Endothelial cell of umbilical vein (primary cell): ENCODE measurements around the gene MAML2. TPM values are rescaled to one million over a fixed set of nuclear protein-coding genes. Genes with fewer than 3 reads are reported as not detected.

ENCODE experiments used
- BruUV-seq: library from RNA; stranded (reverse); fragments of 400-500 nt; replicated peaks from 2 replicates; lab custom pipeline; 2021; lab: Mats Ljungman, UMichigan
- CTCF ChIA-PET: fragments of 300-600, 350-600 bp; sonication (Branson Sonifier 250); formaldehyde crosslinking; loops from one replicate; lab custom pipeline; 2021; ENCODE audit warnings: antibody characterized with exemption, inconsistent platforms; lab: Charles Lee
- POLR2A ChIA-PET: fragments of 300-600, 350-600 bp; sonication (Branson Sonifier 250); formaldehyde crosslinking; loops from one replicate; lab custom pipeline; 2021; ENCODE audit warnings: antibody characterized with exemption, inconsistent platforms; lab: Charles Lee
- DNase-seq: peaks from one replicate; pipeline ENCODE4 v3.0.0-alpha.2; 2011; ENCODE audit warnings: low read depth, low spot score
- FAIRE-seq: peaks from 2 replicates; lab custom pipeline; 2011; peaks lifted over from hg19 to GRCh38; lab: Jason Lieb, UNC
- H2AFZ ChIP-seq: 2 replicates; pipeline ENCODE4 v1.6.0; 2012; ENCODE audit warnings: low read depth, low read length, control low read depth, inconsistent platforms
- H3K27ac ChIP-seq: 2 replicates; pipeline ENCODE4 v1.5.1; 2011; ENCODE audit warnings: low read depth, mild to moderate bottlenecking, control low read depth, low read length, moderate library complexity; ENCODE audit not compliant: insufficient read depth
- H3K27me3 ChIP-seq, 2 experiments: 2 replicates each; pipeline versions ENCODE4 v1.6.0 to v1.6.1; 2011; ENCODE audit warnings: low read length in 2 of 2, mixed read lengths in 1 of 2; ENCODE audit not compliant: control insufficient read depth in 2 of 2, insufficient read depth in 2 of 2
- H3K36me3 ChIP-seq, 2 experiments: 2 replicates in 1 of 2; 3 replicates in 1 of 2; pipeline ENCODE4 v1.5.1; 2011; ENCODE audit warnings: low read length in 2 of 2, mild to moderate bottlenecking in 1 of 2, moderate library complexity in 1 of 2; ENCODE audit not compliant: control insufficient read depth in 2 of 2, insufficient read depth in 2 of 2; ENCODE audit errors: extremely low read depth in 1 of 2
- H3K4me1 ChIP-seq: 3 replicates; pipeline ENCODE4 v1.5.1; 2011; ENCODE audit warnings: mild to moderate bottlenecking, low read length; ENCODE audit not compliant: control insufficient read depth, insufficient read depth; ENCODE audit errors: extremely low read depth
- H3K4me2 ChIP-seq: 2 replicates; pipeline ENCODE4 v1.6.1; 2011; ENCODE audit warnings: low read length, control low read depth, mixed read lengths; ENCODE audit not compliant: insufficient read depth
- H3K4me3 ChIP-seq, 3 experiments: fragments of 200-600 bp in 1 of 3; sonication (generic), shearing (Covaris generic) in 1 of 3; replicated peaks in 1 of 3; 2 replicates each; pipeline ENCODE4 v1.5.1; 2011 to 2016; ENCODE audit warnings: control low read depth in 3 of 3, low read length in 3 of 3, mild to moderate bottlenecking in 2 of 3, inconsistent platforms in 1 of 3, low read depth in 1 of 3, moderate library complexity in 1 of 3; ENCODE audit not compliant: insufficient read depth in 1 of 3
- H3K79me2 ChIP-seq: 2 replicates; pipeline ENCODE4 v1.6.0; 2012; ENCODE audit warnings: low read length, inconsistent platforms; ENCODE audit not compliant: control insufficient read depth, insufficient read depth
- H3K9ac ChIP-seq: replicated peaks from 2 replicates; pipeline ENCODE3; 2011; ENCODE audit warnings: low read length, control low read depth; ENCODE audit not compliant: insufficient read depth; ENCODE audit errors: extremely low read depth
- H3K9me1 ChIP-seq: replicated peaks from 3 replicates; pipeline ENCODE4 v1.6.0; 2011; ENCODE audit warnings: mild to moderate bottlenecking, low read length; ENCODE audit not compliant: control insufficient read depth, insufficient read depth; ENCODE audit errors: extremely low read depth
- H3K9me3 ChIP-seq: replicated peaks from 2 replicates; pipeline ENCODE4 v1.5.1; 2012; ENCODE audit warnings: low read length, inconsistent platforms; ENCODE audit not compliant: control insufficient read depth, insufficient read depth
- H4K20me1 ChIP-seq: replicated peaks from 2 replicates; pipeline ENCODE3; 2011; ENCODE audit warnings: mild to moderate bottlenecking, low read length; ENCODE audit not compliant: control insufficient read depth, insufficient read depth; ENCODE audit errors: extremely low read depth
- EZH2 ChIP-seq: IDR thresholded peaks from 2 replicates; pipeline ENCODE4 v1.6.1; 2012; ENCODE audit warnings: borderline replicate concordance, low read depth, mild to moderate bottlenecking, moderate library complexity, low read length, inconsistent platforms; ENCODE audit not compliant: severe bottlenecking
- FOS ChIP-seq: IDR thresholded peaks from 2 replicates; pipeline ENCODE4 v1.6.1; 2011; ENCODE audit warnings: mild to moderate bottlenecking, low read length, moderate library complexity, borderline replicate concordance; ENCODE audit not compliant: insufficient read depth
- GATA2 ChIP-seq: IDR thresholded peaks from 2 replicates; pipeline ENCODE4 v1.7.0; 2011; ENCODE audit warnings: low read depth, mild to moderate bottlenecking, moderate library complexity, mixed read lengths, low read length; ENCODE audit not compliant: insufficient read length, insufficient read depth
- JUN ChIP-seq: IDR thresholded peaks from 2 replicates; pipeline ENCODE4 v1.6.1; 2011; ENCODE audit warnings: borderline replicate concordance, low read depth; ENCODE audit not compliant: insufficient read length, insufficient read depth
- MYC ChIP-seq: IDR thresholded peaks from one replicate; pipeline ENCODE4 v1.6.1; 2011; ENCODE audit warnings: mild to moderate bottlenecking, low read depth, low read length
- POLR2A ChIP-seq: IDR thresholded peaks from 2 replicates; pipeline ENCODE4 v1.6.1; 2012; ENCODE audit warnings: low read depth, mild to moderate bottlenecking, control low read depth, low read length
- POLR2AphosphoS5 ChIP-seq: IDR thresholded peaks from 2 replicates; pipeline ENCODE4 v1.6.1; 2012; ENCODE audit warnings: low read depth, mild to moderate bottlenecking, control low read depth, low read length, moderate library complexity; ENCODE audit not compliant: insufficient read depth
- dilution Hi-C: fragments of 300-500 bp; cut with MboI; formaldehyde crosslinking; loops from one replicate; pipeline ENCODE4 v1.15.0; 2019; ENCODE audit warnings: low sequenced_read_pairs; ENCODE audit not compliant: extremely low pct_ligation_motif_present
- intact Hi-C: fragments of 100-400 bp; cut with micrococcal nuclease; formaldehyde crosslinking; loops from one replicate; pipeline ENCODE4 v1.10.0; 2022
- polyA plus RNA-seq, 4 experiments: library from polyadenylated mRNA; depleted of rRNA in 3 of 4; stranded (reverse) in 3 of 4; unstranded in 1 of 4; fragments of >200 nt; gene quantifications; 2 replicates each; pipeline versions ENCODE4 v1.2.1 to v1.2.3, GENCODE V29; 2011 to 2012; ENCODE audit warnings: missing spikeins in 1 of 4
- total RNA-seq: library from RNA; stranded (reverse); gene quantifications from 2 replicates; pipeline ENCODE4 v1.2.3, GENCODE V29; 2021
- TF ChIP-seq, protein P1 (sequence below), 2 donors: IDR thresholded peaks; 1 replicate in 1 of 2; 2 replicates in 1 of 2; pipeline ENCODE4 v1.5.1; 2011; ENCODE audit warnings: low read length in 2 of 2, mild to moderate bottlenecking in 2 of 2, moderate library complexity in 2 of 2, control low read depth in 1 of 2, inconsistent platforms in 1 of 2, low read depth in 1 of 2; ENCODE audit not compliant: insufficient read depth in 1 of 2; ENCODE audit errors: extremely low read depth in 1 of 2
- TF ChIP-seq, protein P2 (sequence below): IDR thresholded peaks from 2 replicates; pipeline ENCODE4 v1.6.1; 2011; ENCODE audit not compliant: insufficient read depth, insufficient read length

Gene MAML2
- total and polyA plus RNA-seq, 2 donors (not counting 3 experiments of a cell fraction or from before 2014, with no cell fraction given) = 12.4 to 16.8 TPM

DNA sequence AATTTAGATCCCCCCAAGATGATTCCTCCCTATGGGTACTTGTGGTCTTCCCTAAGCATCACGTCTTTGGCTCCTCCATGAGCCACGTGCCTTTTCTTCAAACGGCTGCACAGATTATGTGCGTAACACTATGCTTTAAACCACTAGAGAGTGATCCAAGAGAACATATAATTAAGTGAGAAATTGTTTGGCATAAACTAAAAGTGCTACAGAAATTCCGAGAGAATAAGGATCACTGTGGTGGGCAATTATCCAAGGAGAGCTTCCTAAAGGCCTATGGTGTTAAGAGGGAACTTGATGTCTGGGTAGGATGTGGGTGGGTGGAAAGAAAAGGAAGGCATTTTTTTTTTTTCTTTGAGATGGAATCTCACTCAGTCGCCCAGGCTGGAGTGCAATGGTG lies 110.9 kb downstream of the MAML2 start:
- POLR2A ChIA-PET = no interaction called here
- no TSS peak for BruUV-seq
- Histone ChIP-seq H3K9me1 (no peaks in the 10 kb centered on the region), H3K4me2 (no peak overlapping the region), H3K36me3 (no peaks in the 10 kb centered on the region), H3K79me2 (peaks cover 4% of the 10 kb centered on the region), H3K4me1 (peaks cover 46% of the 10 kb centered on the region), H4K20me1 (no peaks in the 10 kb centered on the region), H3K4me3 (no peak overlapping the region), H2AFZ (no peak overlapping the region), H3K27ac (no peak overlapping the region), H3K27me3 (no peaks in the 10 kb centered on the region), H3K9me3 (no peaks in the 10 kb centered on the region), H3K9ac (no peak overlapping the region)
- intact Hi-C loops = no loop called here
- dilution Hi-C loops = no loop called here
- no peak for FAIRE-seq
- no peak for TF ChIP-seq GATA2
- no peak for TF ChIP-seq EZH2
- no peak for TF ChIP-seq POLR2A
- no peak for TF ChIP-seq FOS
- TF ChIP-seq, protein P1, sequence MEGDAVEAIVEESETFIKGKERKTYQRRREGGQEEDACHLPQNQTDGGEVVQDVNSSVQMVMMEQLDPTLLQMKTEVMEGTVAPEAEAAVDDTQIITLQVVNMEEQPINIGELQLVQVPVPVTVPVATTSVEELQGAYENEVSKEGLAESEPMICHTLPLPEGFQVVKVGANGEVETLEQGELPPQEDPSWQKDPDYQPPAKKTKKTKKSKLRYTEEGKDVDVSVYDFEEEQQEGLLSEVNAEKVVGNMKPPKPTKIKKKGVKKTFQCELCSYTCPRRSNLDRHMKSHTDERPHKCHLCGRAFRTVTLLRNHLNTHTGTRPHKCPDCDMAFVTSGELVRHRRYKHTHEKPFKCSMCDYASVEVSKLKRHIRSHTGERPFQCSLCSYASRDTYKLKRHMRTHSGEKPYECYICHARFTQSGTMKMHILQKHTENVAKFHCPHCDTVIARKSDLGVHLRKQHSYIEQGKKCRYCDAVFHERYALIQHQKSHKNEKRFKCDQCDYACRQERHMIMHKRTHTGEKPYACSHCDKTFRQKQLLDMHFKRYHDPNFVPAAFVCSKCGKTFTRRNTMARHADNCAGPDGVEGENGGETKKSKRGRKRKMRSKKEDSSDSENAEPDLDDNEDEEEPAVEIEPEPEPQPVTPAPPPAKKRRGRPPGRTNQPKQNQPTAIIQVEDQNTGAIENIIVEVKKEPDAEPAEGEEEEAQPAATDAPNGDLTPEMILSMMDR (IDR thresholded peaks at IDR 0.05; ENCODE audit: extremely low read depth in 1 of 2, insufficient read depth in 1 of 2, low read depth in 1 of 2, low read length in 2 of 2) = no peak
- TF ChIP-seq MYC = no peak
- no peak for TF ChIP-seq JUN
- TF ChIP-seq POLR2AphosphoS5 = no peak
- TF ChIP-seq, protein P2, sequence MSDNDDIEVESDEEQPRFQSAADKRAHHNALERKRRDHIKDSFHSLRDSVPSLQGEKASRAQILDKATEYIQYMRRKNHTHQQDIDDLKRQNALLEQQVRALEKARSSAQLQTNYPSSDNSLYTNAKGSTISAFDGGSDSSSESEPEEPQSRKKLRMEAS = no peak
- no peak for DNase-seq
- CTCF ChIA-PET = interaction anchor here (2.2 to 6.6 kb wide), 3 partner anchors 11 to 177 kb away, joined by 8 to 62 read pairs (median 9); partner anchors contain the start of gene MAML2
